Nephron (organoid): ENCODE results near the gene PTPN22.

Experiments
- H3K27ac Mint-ChIP-seq, 3 experiments: 2 replicates each; pipeline ENCODE4 v1.8.0; 2020; ENCODE audit warnings: mixed read lengths in 3 of 3, mild to moderate bottlenecking in 2 of 3, moderate library complexity in 1 of 3
- H3K27me3 Mint-ChIP-seq: 2 replicates; pipeline ENCODE4 v1.8.0; 2021; ENCODE audit warnings: low read depth, mild to moderate bottlenecking, moderate library complexity, mixed read lengths
- H3K36me3 Mint-ChIP-seq: 2 replicates; pipeline ENCODE4 v1.8.0; 2020; ENCODE audit warnings: low read depth, mixed read lengths
- H3K4me1 Mint-ChIP-seq: 2 replicates; pipeline ENCODE4 v1.8.0; 2020; ENCODE audit warnings: mixed read lengths
- H3K4me3 Mint-ChIP-seq, 3 experiments: 2 replicates each; pipeline ENCODE4 v1.8.0; 2020; ENCODE audit warnings: mild to moderate bottlenecking in 3 of 3, mixed read lengths in 3 of 3, moderate library complexity in 2 of 3
- H3K9me3 Mint-ChIP-seq: 2 replicates; pipeline ENCODE4 v1.8.0; 2020; ENCODE audit warnings: mixed read lengths
- CTCF ChIP-seq, 3 experiments: fragments of 200-600 bp; sonication (generic); IDR thresholded peaks; one replicate each; pipeline ENCODE4 v1.5.0; 2021; ENCODE audit warnings: antibody characterized with exemption in 3 of 3; ENCODE audit not compliant: unreplicated experiment in 3 of 3

PTPN22 gene

GRCh38 chr1:113768916-113769600 is 102.5 kb downstream of the PTPN22 start:
- Mint-ChIP-seq H3K9me3 (no peaks in the 10 kb centered on the region), H3K4me3 (no peak overlapping the region), H3K27me3 (no peaks in the 10 kb centered on the region), H3K27ac (no peak overlapping the region), H3K4me1 (peaks cover 2% of the 10 kb centered on the region), H3K36me3 (peaks cover 43% of the 10 kb centered on the region)
- TF ChIP-seq CTCF (IDR thresholded peaks at IDR 0.05; ENCODE audit: unreplicated experiment in 3 of 3): no peak

GRCh38 chr1:113765306-113766230 is 105.9 kb downstream of the PTPN22 start:
- Mint-ChIP-seq H3K36me3 (peaks cover 46% of the 10 kb centered on the region), H3K4me1 (peaks cover 15% of the 10 kb centered on the region), H3K27ac (no peak overlapping the region), H3K4me3 (no peak overlapping the region), H3K27me3 (no peaks in the 10 kb centered on the region), H3K9me3 (no peaks in the 10 kb centered on the region)
- TF ChIP-seq CTCF (IDR thresholded peaks at IDR 0.05; ENCODE audit: unreplicated experiment in 3 of 3): no peak
